Measurements from ENCODE around the gene ATP6V0B. TPM values are rescaled to one million over a fixed set of nuclear protein-coding genes. Genes with fewer than 3 reads are reported as not detected.

The ATP6V0B gene
- total and polyA plus RNA-seq, 9 of the 15 experiments (the other 6 are each of a cell fraction or from before 2014, with no cell fraction given) = 137 to 328 (median 220) TPM

- Histone ChIP-seq H3K79me2 (ENCODE audit: control insufficient read depth, insufficient read depth, low read length) (peaks cover 11% of the 10 kb centered on the region), H3K27ac (ENCODE audit: extremely low read depth, low read depth, low read length) (no peak overlapping the region), H3K4me3 (no peak overlapping the region), H3K4me2 (ENCODE audit: insufficient read depth, low read length) (no peak overlapping the region), H3K9me1 (ENCODE audit: control insufficient read depth, insufficient read depth, low read length) (no peaks in the 10 kb centered on the region), H4K20me1 (replicated peaks; ENCODE audit: control insufficient read depth, insufficient read depth, low read length) (peaks cover 5% of the 10 kb centered on the region; the same call in 1 of the 2 replicates), H3K9ac (ENCODE audit: insufficient read depth in 1 of 2, low read depth in 2 of 2, low read length in 2 of 2) (0 out of 4 replicates have a peak overlapping the region, but pooled peaks of 1 of the 2 experiments have one; percentile 39), H2AFZ (ENCODE audit: low read depth, low read length) (no peak overlapping the region), H3K36me3 (ENCODE audit: control insufficient read depth, insufficient read depth, low read length) (peaks cover 6% of the 10 kb centered on the region; the same call in 1 of the 3 replicates), H3K4me1 (replicated peaks in 1 of 2; ENCODE audit: control insufficient read depth in 2 of 2, insufficient read depth in 2 of 2, low read length in 2 of 2) (peaks cover 9 to 25% of the 10 kb centered on the region in 2 experiments; a peak in 4 of 5 replicates), H3K27me3 (ENCODE audit: control insufficient read depth in 2 of 2, insufficient read depth in 2 of 2, low read length in 2 of 2) (no peaks in the 10 kb centered on the region), H3K9me3 (replicated peaks; ENCODE audit: control insufficient read depth, insufficient read depth, low read depth, low read length) (no peaks in the 10 kb centered on the region)
- no TSS peak for BruUV-seq (replicated peaks)
- no peak for FAIRE-seq
- intact Hi-C loops (cut with micrococcal nuclease) = no loop called here
- 71% methylated on average over 13 of the region's 13 CpGs for WGBS (ENCODE audit: insufficient coverage, low coverage, missing lambda C conversion rate)
- in situ Hi-C loops (cut with MboI) = no loop called here
- ATAC-seq = no peak
- CTCF ChIA-PET (ENCODE audit: low intra/inter-chr PET ratio) = no interaction called here
- DNase-seq (ENCODE audit: extremely low read depth in 1 of 4, low spot score in 3 of 4) = no peak
- POLR2A ChIA-PET = interaction anchor here (1.0 to 1.3 kb wide), 3 partner anchors 10 to 11 kb away, joined by 4 to 8 read pairs (median 7); no protein-coding TSS in a partner anchor
- TF ChIP-seq RFX1 (IDR thresholded peaks at IDR 0.05) (no peak), ZBTB5 (IDR thresholded peaks at IDR 0.05) (no peak), CBFB (CRISPR knock-in tag; IDR thresholded peaks at IDR 0.05) (no peak)
Observed at GRCh38 chr1:44024903-44025525, 50.3 kb downstream of the ATP6V0B start.

Measured in K562 (cell line).